ENCODE measurements around the gene LHFPL3.
"Not testable (repeated sequence)": the region's sequence is repeated elsewhere in the genome, so short reads cannot be mapped to it uniquely, and the experiment has no call there.

LHFPL3 gene

GRCh38 chr7:104552102-104552501 lies 223.7 kb downstream of the LHFPL3 start:
- Histone ChIP-seq H3K36me3 (no peaks in the 10 kb centered on the region), H3K27ac (no peak overlapping the region), H3K4me3 (ENCODE audit: low read depth, low read length) (no peak overlapping the region), H3K27me3 (ENCODE audit: insufficient read depth, low read depth, severe bottlenecking) (no peaks in the 10 kb centered on the region), H3K9me3 (ENCODE audit: severe bottlenecking) (no peaks in the 10 kb centered on the region)
- DNase-seq = no peak
- no peak for TF ChIP-seq CTCF (IDR thresholded peaks at IDR 0.05; ENCODE audit: low read depth, low read length)

GRCh38 chr7:104553074-104553473 lies 224.7 kb downstream of the LHFPL3 start:
- DNase-seq = no peak
- Histone ChIP-seq H3K36me3 (no peaks in the 10 kb centered on the region), H3K9me3 (ENCODE audit: severe bottlenecking) (no peaks in the 10 kb centered on the region), H3K4me3 (ENCODE audit: low read depth, low read length) (no peak overlapping the region), H3K27ac (no peak overlapping the region), H3K27me3 (ENCODE audit: insufficient read depth, low read depth, severe bottlenecking) (no peaks in the 10 kb centered on the region)
- no peak for TF ChIP-seq CTCF (IDR thresholded peaks at IDR 0.05; ENCODE audit: low read depth, low read length)

GRCh38 chr7:104563350-104563901 lies 235.0 kb downstream of the LHFPL3 start:
- not testable (repeated sequence) for H3K9me3 ChIP-seq (ENCODE audit: severe bottlenecking); H3K4me3 ChIP-seq (ENCODE audit: low read depth, low read length); DNase-seq; H3K27me3 ChIP-seq (ENCODE audit: insufficient read depth, low read depth, severe bottlenecking); H3K27ac ChIP-seq; H3K36me3 ChIP-seq

GRCh38 chr7:104569751-104570150 lies 241.3 kb downstream of the LHFPL3 start:
- TF ChIP-seq CTCF (IDR thresholded peaks at IDR 0.05; ENCODE audit: low read depth, low read length) = no peak
- DNase-seq = no peak
- Histone ChIP-seq H3K9me3 (ENCODE audit: severe bottlenecking) (no peaks in the 10 kb centered on the region), H3K36me3 (no peaks in the 10 kb centered on the region), H3K27ac (no peak overlapping the region), H3K27me3 (ENCODE audit: insufficient read depth, low read depth, severe bottlenecking) (no peaks in the 10 kb centered on the region), H3K4me3 (ENCODE audit: low read depth, low read length) (no peak overlapping the region)

GRCh38 chr7:104572554-104572953 lies 244.2 kb downstream of the LHFPL3 start:
- Histone ChIP-seq H3K27me3 (ENCODE audit: insufficient read depth, low read depth, severe bottlenecking) (no peaks in the 10 kb centered on the region), H3K27ac (no peak overlapping the region), H3K4me3 (ENCODE audit: low read depth, low read length) (no peak overlapping the region), H3K36me3 (no peaks in the 10 kb centered on the region), H3K9me3 (ENCODE audit: severe bottlenecking) (no peaks in the 10 kb centered on the region)
- TF ChIP-seq CTCF (IDR thresholded peaks at IDR 0.05; ENCODE audit: low read depth, low read length) = no peak
- no peak for DNase-seq

- Histone ChIP-seq H3K4me3 (ENCODE audit: low read depth, low read length) (no peak overlapping the region), H3K36me3 (no peaks in the 10 kb centered on the region), H3K27ac (no peak overlapping the region), H3K27me3 (ENCODE audit: insufficient read depth, low read depth, severe bottlenecking) (no peaks in the 10 kb centered on the region), H3K9me3 (ENCODE audit: severe bottlenecking) (no peaks in the 10 kb centered on the region)
- TF ChIP-seq CTCF (IDR thresholded peaks at IDR 0.05; ENCODE audit: low read depth, low read length) = no peak
- DNase-seq = no peak
Observed at GRCh38 chr7:104584620-104585019, 256.2 kb downstream of the LHFPL3 start.

GRCh38 chr7:104595591-104595990 lies 267.2 kb downstream of the LHFPL3 start:
- H3K4me3 ChIP-seq (ENCODE audit: low read depth, low read length); H3K27me3 ChIP-seq (ENCODE audit: insufficient read depth, low read depth, severe bottlenecking); H3K36me3 ChIP-seq; DNase-seq; H3K9me3 ChIP-seq (ENCODE audit: severe bottlenecking); H3K27ac ChIP-seq: not testable (repeated sequence)
